COLO668 (cell line): ENCODE data around the gene UNC5C.

Source experiments
- DNase-seq: peaks from one replicate; lab custom pipeline; 2025; ENCODE audit not compliant: unreplicated experiment; lab: John Stamatoyannopoulos, UW

UNC5C gene

DNA sequence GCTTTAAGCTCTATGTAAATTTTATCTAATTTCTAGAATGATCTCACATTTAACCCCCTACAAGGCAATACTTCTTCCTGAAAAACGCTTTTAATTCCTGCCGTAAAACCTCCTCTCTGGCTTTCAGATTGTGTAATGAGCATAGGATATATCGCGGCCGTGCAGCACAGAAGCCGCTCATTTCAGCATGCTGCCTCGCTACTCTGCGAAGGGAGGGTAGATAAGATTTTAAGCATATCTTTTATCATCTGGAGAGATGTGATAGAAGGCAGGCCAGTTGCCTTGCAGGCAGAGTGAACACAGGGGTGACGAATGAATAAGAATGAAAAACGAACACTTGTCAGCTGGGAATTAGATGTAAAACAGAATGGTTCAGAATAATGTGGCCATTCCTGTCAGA lies 265.5 kb downstream of the UNC5C start:
- DNase-seq = no peak

DNA sequence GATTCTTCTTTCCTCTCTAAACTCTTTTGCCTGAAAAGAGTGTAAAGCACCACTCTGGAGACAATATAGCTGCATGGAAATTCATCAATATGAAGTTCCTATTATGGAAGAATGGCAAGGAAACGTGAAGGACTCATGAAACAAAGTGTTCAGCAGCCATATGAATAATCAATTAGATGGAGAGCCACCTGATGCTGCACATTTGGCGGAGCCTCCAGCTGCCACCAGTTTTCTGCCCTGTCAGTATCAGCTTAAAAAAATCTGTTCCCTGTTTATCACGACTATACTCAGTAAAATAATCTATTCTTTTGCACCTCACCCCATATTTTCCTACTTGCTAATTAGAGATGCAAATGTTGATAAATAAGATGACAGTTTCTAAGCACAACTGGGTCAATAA lies 276.0 kb downstream of the UNC5C start:
- DNase-seq = no peak

DNA sequence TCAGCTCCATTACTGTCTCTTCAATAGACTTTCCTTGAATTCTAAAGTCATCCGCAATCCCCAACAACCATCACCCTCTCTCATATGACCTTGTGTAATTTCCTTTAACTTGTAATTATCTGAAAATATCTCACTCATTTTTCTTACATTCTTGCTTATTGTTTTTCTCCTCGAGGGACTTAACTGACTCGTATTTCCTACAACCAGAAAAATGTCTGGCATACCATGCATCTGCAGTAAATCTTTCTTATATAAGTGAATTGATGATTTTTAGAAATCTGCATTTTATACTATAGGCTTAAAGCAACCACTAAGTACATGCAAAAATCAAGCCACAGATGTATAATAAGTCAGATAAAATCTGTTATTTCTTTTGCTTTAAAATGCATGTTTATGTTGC lies 276.7 kb downstream of the UNC5C start:
- no peak for DNase-seq

DNA sequence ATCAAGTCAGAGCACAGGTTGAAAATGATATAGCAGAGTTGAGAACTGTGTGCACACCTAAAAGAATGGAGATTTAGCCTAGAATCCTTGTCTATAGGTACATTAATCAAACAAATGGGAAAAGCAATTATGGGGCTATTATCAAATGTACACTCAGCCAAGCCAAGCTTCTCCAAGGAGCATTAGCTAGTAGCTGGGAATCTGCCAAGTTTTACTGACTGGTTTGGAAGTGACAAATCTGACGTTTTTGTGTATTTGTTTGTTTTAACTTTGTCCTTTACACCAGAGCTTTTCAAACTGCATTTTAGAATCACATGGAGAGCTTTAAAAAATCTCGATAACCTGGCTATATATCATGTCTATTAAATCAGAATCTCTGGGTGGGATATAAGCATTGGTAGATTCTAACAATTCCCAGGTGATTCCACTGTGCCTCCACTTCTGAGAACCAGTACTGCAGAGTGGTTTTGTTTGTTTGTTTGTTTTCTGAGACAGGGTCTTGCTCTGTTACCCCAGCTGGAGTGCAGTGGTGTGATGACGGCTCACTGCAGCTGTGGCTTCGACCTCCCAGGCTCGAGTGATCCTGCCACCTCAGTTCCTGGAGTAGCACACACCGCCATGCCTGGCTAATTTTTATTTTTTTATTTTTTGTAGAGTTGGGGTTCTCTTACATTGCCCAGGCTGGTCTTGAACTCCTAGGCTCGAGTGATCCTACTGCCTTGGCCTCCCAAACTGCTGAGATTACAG lies 279.8 kb downstream of the UNC5C start:
- no peak for DNase-seq

DNA sequence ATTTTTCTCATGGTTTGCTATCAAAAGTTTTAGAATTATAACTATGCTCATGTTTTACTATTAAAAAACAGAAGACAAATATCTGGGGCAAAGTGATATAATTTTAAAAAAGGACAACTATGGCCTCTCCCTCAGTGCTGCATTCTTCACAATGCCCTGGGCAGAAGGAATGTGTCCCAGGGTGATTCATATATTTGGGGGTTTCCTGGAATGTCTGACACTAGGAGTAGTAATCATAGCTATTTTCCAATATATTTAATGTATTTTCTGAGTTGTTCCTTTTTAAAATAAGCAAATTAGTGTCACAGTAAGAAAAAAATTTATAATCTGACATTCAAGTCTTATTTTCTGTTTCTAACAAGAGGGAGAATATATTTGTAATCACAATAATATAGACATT lies 281.7 kb downstream of the UNC5C start:
- DNase-seq = no peak

DNA sequence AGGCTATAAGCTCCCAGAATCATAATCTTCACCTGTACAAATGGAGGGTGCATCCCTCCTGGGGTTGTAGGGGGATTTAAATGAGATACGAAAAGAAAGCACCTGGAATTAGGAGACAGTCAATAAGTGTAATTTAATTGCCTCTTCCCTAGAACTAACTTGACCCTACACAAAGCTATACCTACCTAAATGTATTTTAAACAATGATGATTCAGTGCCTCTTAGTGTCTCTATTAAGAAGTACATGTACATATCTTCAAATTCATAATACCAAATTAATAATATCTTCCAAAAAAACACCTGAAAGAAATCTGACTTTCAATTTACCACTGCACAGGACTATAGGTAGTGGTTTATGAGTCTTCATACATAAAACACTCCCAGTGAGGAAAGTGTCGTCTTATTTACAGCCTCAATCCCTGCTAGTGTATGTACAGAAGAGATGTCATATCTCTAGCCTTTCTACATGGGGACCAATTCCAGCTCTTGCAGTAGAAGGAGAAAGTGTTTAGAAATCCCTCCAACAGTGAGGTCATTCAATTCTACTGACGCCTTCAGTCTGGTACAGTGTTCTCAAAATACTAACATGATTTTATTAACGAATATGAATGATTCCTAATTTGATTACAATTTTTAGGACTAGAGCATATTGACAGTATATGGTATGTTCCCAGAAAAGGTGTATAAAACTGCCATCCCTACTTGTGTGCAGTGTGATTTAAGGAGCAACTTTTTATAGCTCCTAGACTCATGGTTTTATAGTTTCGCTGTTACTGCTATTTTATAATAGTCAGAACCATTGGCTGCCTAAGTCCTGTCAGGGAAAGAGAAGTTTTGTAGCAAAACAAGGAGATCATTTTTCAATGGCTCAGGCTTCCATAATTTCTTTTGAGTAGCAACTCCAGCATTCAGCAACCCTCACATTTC lies 282.7 kb downstream of the UNC5C start:
- DNase-seq = no peak

DNA sequence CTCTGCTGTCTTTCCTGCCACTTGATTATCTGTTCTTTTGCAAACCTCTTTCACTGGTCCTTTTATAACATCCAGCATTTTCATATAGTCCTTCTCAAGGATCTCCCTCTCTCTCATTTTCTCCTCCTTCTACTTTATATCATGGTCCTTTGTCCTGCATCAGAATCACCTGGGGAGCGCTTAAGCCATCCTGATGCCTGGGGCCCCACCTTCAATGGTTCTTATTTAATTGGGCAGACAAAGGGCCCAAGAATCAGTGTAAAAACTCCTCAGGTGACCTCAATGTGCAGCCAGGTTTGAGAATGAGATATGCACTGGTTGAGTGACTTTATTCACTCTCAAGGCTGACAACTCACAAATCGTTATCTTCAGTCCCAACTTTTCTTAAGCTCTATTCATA lies 283.9 kb downstream of the UNC5C start:
- no peak for DNase-seq

DNA sequence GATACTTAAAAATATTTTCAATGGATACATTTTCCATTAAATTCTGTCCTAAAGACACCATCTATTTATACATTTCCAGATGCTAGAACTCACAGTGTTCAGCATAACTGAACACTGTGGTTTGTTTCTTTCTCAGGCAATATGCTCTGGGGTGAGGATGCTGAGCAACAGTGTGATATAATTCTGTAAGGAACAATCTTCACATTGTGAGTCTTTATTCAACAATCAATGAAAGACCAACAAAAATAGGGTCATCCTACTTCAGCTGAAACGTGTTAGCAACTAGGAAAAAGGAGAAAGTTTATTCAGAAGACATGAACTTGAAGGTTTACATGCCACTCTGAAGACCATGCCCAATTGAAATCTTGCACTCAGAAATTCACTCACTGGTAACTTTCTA lies 284.8 kb downstream of the UNC5C start:
- no peak for DNase-seq

DNA sequence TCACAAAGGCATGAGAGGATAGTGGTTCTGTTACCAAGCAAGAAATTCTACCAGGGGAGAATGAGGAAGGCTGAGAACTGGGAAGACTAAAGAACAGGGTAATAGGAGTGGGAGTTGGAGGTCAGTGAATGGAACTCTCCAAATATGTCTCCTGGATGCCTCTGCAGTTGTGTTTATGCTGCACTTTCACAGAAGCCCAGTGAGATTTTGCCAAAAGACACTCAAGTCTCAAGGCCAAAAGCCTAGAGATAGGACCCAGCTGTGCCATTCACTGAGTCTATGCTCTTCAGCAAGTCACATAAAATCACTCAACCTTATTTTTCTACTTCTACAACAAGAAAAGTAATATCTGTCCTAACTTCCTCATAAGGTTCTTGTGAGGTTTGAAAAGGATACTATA lies 285.4 kb downstream of the UNC5C start:
- DNase-seq = no peak

DNA sequence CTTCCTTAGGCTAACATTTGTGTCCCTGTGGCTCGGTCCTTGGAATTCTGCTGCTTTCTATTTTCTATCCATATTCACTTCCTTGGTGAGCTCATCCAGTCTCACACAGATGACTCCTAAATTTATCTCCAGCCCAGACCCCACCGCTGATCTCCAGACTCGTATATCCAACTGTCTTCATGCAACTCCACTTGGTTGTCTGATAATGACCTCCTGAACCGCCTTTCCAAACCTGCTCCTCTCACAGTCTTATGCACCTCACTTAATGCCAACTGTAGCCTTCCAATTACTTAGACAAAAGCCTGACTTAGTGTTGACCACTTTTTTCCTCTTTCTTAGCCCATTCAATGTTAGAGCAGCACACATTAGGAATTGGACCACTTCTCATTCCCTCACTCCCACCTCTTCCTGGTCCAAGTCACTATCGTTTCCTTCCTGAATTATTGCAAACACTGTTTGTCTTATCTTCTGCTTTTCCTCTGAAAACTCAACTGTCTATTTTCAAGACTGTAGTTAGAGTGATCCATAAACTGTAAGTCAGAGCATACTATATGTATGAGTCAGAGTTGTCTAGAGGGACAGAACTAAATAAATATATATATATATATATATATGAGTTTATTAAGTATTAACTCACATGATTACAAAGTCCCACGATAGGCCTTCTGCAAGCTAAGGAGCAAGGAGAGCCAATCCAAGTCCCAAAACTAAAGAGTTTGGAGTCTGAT lies 292.5 kb downstream of the UNC5C start:
- no peak for DNase-seq

DNA sequence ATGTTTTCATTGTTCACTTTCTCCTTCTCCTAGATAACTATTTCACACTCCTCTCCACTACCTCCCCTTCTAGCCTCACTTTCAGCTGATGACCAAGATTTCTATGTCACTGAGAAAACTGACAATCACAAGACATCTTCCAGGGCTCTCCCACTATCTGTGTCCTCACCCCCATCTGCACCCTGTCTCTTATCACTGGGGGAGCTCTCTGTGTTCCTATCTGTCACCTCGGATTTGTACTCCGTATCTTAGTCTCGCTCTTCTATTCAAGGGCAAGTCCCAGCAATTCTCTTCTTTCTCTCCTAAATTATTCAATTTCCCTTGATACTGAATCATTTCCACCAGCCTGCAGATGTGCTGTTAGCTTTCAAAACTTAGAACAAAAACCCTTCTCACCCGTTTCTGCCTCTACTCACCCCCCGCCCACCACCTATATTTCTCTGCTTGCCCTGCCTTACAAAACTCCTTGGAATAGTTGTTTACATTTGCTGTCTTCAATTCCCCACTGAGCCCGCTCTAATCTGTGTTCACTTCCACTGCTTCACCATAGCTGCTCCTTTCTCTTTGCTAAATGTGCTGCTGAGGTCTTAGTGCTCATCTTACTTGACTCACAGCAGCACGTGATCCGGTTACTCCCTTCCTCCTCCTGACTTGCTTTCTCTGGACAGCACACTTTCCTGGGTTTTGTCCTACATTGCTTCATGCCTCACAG lies 293.2 kb downstream of the UNC5C start:
- no peak for DNase-seq

DNA sequence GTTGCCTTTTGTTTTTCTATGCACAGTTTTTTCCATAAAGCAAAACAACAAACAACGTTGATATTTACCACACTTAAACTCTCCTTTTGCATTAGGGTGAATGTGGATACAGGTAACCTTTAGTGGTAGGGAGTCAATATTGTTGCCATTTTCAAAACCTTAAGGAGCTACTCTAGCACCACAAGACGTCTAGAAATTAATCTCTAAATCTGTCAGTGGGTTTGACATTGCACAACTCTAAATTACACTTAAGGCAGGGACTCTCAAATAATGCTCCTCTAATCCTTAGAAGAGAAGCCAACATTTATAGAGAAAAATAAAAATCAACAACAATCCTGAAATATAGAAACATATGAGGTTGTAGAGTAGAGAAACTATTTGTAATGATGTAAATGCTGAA lies 297.2 kb downstream of the UNC5C start:
- no peak for DNase-seq

DNA sequence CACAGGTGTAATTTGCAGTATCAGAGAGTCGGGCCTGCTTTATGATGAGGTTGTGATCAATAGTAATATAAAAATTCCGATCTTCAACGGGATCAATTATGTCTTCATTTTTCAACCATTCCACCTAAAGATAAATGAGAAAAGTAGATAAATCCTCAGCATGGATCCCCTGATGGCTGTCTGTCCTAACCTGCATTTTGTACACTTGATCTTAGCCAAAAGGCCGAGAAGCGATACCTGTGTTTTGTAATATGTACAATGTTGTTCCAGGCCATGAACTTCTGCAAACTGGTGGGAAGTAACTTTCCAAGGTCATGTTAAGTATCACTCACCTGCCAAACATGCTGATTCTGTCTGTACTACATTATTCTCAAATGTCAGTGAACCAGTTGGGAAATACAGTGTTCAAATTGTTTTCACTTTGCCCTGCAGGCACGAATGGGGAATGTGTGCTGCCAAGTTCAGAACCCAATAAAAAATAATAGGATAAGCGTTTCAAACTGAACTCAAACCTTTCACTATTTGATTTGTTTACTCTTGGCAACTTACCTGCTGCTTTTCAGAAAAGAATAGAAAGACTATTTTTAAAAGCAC lies 298.1 kb downstream of the UNC5C start:
- DNase-seq = no peak

DNA sequence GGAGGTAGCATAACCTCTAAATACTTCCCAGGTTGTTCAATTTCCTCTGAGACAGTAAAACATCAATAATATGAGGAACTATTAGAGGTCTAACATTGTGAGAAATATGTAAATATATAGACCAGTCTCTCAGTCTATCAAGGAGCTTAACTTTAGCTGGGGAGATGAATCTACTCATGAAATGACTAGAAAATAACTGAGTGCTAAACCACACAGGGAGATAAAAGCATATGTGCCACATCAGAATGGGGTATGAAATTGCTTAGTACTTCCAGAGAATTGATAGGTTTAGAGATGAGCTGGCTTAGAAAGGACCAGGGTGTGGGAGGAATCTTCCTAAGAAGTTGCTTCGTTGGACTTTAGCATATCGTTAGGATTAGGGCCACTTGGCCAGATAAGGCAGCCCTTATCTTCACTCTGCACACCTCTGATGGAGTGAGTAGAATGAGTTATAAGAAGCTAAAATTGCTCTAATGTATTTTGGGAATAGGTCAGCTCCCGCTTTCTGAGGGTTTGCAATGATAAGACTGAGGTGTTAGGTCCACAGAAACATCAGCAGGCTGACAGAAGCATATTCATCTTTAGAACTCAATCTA lies 299.2 kb downstream of the UNC5C start:
- no peak for DNase-seq

DNA sequence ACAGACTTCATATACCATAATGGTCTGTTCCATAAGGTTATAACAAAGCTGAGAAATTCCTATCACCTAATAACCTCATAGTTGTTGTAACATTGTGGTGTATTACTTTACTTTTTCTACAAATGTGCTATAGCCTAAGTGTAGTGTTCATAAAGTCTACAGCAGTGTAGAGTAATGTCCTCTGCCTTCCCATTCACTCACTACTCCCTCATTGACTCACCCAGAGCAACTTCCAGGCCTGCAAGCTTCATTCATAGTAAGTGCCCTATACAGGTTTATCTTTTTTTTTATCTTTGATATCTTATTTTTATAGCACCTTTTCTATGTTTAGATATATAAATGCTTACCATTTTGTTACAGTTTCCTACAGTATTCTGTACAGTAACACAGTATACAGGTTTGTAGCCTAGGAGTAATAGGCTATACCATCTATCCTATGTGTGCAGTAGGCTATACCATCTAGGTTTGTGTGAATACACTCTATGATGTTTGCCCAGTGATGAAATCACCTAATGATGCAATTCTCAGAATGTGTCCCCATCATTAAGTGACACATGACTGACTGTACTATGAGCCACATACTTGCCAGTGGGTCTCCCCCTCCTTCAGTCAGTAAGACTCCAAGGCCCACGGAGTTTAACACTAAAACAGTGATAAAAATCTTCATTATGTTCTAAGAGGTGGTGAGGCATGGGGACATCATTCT lies 299.9 kb downstream of the UNC5C start:
- DNase-seq = no peak

DNA sequence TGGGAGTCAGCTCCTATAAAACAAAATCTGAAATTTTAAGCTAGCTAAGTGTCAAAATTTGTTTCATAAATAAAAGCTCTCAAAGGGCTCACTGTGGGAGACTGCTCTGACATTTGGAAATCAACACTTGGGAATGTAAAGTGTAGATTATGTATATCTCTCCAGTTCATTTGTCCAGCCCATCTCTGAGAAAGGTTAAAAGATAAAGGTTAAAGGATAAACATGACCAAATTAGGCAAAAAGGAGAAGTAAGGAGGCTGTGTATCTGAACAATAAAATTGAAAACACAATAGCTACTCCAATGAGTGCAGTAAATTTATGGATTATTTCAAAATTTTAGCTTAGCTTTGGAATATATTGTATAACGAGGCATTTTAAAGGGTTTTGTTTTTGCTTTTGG lies 304.9 kb downstream of the UNC5C start:
- DNase-seq = no peak

DNA sequence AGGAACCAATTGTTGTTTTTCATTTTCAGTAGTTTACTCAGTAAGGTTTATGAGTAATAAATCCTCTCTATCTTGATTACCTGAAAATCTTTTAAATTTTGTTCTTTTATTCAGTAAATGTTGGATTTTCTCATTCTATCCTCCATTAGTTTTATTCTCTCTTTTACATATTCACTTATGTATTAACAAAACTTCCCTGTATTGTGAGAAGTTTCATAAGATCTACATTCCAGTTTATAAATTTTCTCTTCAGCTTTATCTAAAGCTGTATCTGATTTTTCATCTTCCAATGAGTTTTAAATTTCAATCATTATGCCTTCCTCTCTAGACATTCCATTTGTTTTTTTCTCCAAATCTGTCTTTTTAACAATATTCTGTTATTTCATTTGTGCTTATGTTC lies 310.2 kb downstream of the UNC5C start:
- DNase-seq = no peak

DNA sequence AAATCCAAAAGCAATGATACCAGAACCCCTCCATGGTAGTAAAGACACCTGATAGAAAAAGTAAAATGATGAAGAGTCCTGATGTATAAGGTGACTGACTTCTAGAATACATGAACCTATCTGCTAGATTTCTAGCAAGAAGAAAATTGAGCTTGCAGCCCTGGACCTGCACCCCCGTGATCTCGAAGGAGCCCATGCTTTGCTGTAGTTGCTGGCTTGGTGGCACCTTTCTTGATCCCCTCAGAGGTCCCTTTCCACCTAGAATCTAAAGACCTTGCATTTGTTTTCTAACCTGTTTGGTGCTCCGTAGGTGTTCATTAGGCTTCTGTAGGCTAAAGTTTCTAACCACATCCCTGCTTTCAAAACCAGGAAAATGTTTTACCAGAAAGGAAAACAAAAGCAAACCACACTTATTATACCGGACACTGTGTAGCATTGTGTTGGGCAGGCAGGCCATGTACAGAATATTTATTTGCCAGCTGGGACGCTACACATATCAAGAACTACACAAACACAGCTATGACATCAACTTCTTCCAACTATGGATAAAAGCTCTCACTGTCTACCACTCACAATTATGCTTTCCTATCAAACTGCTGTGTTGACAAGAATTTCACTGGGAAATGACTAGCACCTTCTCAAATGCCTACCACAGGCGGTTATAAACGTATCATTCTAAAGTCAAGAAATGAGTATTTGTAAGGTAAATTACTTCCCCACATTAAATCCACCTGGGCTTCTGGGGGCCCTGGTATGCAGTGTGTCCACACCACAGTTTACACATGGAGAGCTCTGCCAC lies 316.2 kb downstream of the UNC5C start:
- no peak for DNase-seq

DNA sequence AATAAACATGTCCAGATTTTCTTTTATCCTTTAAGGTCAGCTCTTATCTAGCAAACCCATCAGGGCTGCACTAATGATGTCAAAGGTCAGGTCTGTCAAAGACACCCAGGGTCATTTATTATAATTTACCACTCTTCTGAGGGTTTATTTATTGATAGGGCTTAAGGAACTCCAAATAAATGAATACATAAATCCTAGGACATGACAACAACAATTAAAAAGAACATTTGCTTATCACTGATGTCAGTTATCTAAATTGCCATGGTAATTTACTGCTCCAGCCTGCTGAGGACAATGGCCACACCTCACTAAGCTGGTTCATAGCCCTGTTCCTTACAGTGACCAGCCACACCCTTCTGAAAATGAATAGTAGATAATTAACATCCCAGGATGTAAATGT lies 317.1 kb downstream of the UNC5C start:
- DNase-seq = no peak
